HG03342 (cell line): ENCODE results near the gene FAM117A.
"Not testable (repeated sequence)": the region's sequence is repeated elsewhere in the genome, so short reads cannot be mapped to it uniquely, and the experiment has no call there.

ENCODE experiments used
- ATAC-seq: cut with Tn5 transposase; IDR thresholded peaks from one replicate; pipeline ENCODE4 v1.9.1; 2021; ENCODE audit warnings: mild to moderate bottlenecking, moderate library complexity; ENCODE audit not compliant: unreplicated experiment

FAM117A gene

DNA sequence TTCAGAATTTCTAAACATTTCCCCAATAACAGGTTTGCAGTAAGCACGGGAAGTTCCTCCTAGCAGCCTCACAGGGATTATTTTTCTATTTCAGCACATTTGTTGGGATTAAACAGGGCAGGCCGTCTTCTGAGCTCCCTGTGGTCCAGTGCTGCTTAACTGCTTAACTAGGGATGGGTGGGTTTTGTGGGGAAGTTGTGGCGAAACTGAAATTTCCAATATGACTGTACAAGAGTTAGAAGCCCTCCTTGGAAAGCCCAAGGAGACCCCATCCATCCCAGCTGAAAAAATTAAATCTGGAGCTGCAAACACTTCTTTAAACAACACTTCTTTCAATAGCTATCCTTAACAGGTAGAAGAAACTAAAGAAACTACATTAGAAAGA is 22.2 kb downstream of the FAM117A start:
- no peak for ATAC-seq

- no peak for ATAC-seq
Measured at GRCh38 chr17:49741009-49741691, 22.8 kb downstream of the FAM117A start.

GRCh38 chr17:49739641-49740271 is 24.2 kb downstream of the FAM117A start:
- ATAC-seq: no peak

- no peak for ATAC-seq
Measured at GRCh38 chr17:49738456-49739163, 25.3 kb downstream of the FAM117A start.

GRCh38 chr17:49734515-49735490 is 29.1 kb downstream of the FAM117A start:
- ATAC-seq: no peak

DNA sequence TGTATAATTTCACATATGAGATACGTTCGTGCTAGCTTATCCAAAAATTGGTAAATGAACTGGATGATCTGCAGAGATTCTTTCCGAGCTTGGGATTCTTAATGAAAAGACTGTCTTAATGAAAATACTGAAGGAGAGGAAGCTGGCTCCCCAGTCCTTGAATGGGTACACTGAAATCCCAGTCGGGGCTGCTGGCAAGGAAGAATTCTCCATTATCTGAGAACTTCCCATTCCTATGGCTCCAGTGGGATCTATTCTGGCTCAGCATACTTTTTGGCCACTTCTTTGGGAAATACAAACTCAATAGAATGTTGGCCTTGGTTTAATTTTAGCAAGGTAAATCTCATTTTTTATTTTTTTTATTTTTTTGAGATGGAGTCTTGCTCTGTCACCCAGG is 32.5 kb downstream of the FAM117A start:
- ATAC-seq: no peak

DNA sequence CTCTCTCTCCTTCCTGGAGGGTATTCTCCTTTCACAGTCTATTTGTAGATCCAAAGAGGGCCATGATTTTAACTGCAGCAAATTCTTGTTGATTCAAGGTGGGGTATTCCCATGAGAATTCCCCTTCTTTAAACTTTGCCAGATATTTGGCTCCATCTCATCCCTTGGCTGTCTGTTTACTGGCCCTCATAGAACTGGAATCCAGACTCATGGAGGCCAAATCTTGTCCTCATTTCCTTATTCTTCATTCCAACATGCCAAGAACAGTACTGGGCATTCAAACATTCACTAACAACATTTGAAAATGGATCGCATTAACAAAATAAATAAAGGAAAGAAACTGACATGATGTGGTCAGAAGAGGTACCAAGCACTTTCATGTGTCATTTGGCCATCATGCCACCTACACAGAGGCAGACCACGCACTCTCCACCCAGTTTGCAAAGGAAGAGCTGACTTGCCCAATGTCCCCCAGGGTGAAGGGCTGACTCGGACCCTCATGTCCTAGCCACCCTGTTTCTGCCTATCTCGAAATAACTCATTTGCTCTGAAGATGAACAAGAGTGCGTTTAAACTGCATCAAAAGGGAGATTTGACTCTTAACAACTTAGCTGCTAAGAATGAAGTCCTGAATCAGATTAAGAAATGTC is 33.0 kb downstream of the FAM117A start:
- ATAC-seq: no peak

- ATAC-seq: no peak
Measured at GRCh38 chr17:49730078-49730784, 33.7 kb downstream of the FAM117A start.

GRCh38 chr17:49729069-49729468 is 34.9 kb downstream of the FAM117A start:
- ATAC-seq: no peak

GRCh38 chr17:49728425-49728824 is 35.5 kb downstream of the FAM117A start:
- ATAC-seq: no peak

- ATAC-seq: no peak
Measured at GRCh38 chr17:49727380-49727779, 36.6 kb downstream of the FAM117A start.

GRCh38 chr17:49725452-49726130 is 38.3 kb downstream of the FAM117A start:
- no peak for ATAC-seq

GRCh38 chr17:49724552-49724951 is 39.4 kb downstream of the FAM117A start:
- ATAC-seq: not testable (repeated sequence)

GRCh38 chr17:49723423-49723822 is 40.5 kb downstream of the FAM117A start:
- ATAC-seq: no peak

- no peak for ATAC-seq
Measured at GRCh38 chr17:49722066-49722465, 41.9 kb downstream of the FAM117A start.

DNA sequence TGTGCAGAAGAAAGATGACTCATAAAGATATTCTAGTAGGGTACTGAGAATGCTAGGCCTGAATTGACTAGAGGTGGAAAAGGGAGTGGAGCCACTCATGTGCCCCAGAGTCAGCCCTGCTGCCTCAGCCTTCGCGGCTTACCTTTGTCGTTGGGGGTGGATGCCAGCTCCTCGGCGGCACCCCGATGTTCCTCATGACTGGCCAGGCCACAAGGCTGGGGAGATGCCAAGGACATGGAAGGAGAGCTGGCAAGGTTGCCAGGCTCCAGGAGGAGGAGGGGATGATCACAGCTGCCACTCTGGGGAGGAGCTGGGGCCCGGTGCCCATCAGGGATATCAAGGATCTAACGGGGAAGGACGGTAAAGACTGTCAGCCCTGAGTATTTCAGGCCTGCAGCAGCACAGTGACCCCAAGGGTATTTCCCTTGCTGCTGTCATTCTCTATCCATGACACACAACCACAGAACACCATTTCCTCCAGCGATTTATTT is 46.5 kb downstream of the FAM117A start:
- no peak for ATAC-seq

- ATAC-seq: no peak
Measured at GRCh38 chr17:49716668-49717364, 47.1 kb downstream of the FAM117A start.

- no peak for ATAC-seq
Measured at GRCh38 chr17:49715717-49716279, 48.1 kb downstream of the FAM117A start.
